NCI-H146 treated with DMSO at 0.1 percent for 48 hours (cell line): Measurements from ENCODE around the gene RUSF1.
"Not testable (repeated sequence)": the region's sequence is repeated elsewhere in the genome, so short reads cannot be mapped to it uniquely, and the experiment has no call there.

Experiments used
- DNase-seq: peaks from one replicate; lab custom pipeline; 2025; ENCODE audit not compliant: unreplicated experiment; lab: John Stamatoyannopoulos, UW

The RUSF1 gene

GRCh38 chr16:31507929-31508705, at the start of gene RUSF1:
TSS of gene RUSF1 (minus strand) at chr16:31508391. CDS start at chr16:31508373, 18 bp downstream.
- peak; percentile 72 for DNase-seq

GRCh38 chr16:31542763-31543162, 34.6 kb upstream of the RUSF1 start:
- DNase-seq: no peak

GRCh38 chr16:31539762-31540161, 31.6 kb upstream of the RUSF1 start:
- DNase-seq: not testable (repeated sequence)

- not testable (repeated sequence) for DNase-seq
Observed at GRCh38 chr16:31538243-31538598, 30.0 kb upstream of the RUSF1 start.

GRCh38 chr16:31537362-31538242, 29.4 kb upstream of the RUSF1 start:
- peak; percentile 12 for DNase-seq

GRCh38 chr16:31536804-31537361, 28.7 kb upstream of the RUSF1 start:
- DNase-seq: no peak

GRCh38 chr16:31535737-31536136, 27.5 kb upstream of the RUSF1 start:
- DNase-seq: no peak

GRCh38 chr16:31532896-31533295, 24.7 kb upstream of the RUSF1 start:
- DNase-seq: no peak

- no peak for DNase-seq
Observed at GRCh38 chr16:31532120-31532519, 23.9 kb upstream of the RUSF1 start.

GRCh38 chr16:31531096-31531495, 22.9 kb upstream of the RUSF1 start:
- DNase-seq: no peak

- DNase-seq: no peak
Observed at GRCh38 chr16:31530405-31530804, 22.2 kb upstream of the RUSF1 start.

GRCh38 chr16:31529937-31530312, 21.7 kb upstream of the RUSF1 start:
- no peak for DNase-seq

- no peak for DNase-seq
Observed at GRCh38 chr16:31529108-31529936, 21.1 kb upstream of the RUSF1 start.

GRCh38 chr16:31528523-31529107, 20.4 kb upstream of the RUSF1 start:
- no peak for DNase-seq

GRCh38 chr16:31527734-31528274, 19.6 kb upstream of the RUSF1 start, which contains the start of gene AHSP:
TSS of gene AHSP (plus strand) at chr16:31527900. CDS start at chr16:31528140, 240 bp downstream.
- no peak for DNase-seq

GRCh38 chr16:31525113-31525512, 16.9 kb upstream of the RUSF1 start:
- DNase-seq: no peak

- not testable (repeated sequence) for DNase-seq
Observed at GRCh38 chr16:31523768-31524167, 15.6 kb upstream of the RUSF1 start.

GRCh38 chr16:31522071-31522470, 13.9 kb upstream of the RUSF1 start:
- DNase-seq: no peak

GRCh38 chr16:31521368-31521767, 13.2 kb upstream of the RUSF1 start:
- no peak for DNase-seq

GRCh38 chr16:31519759-31520431, 11.7 kb upstream of the RUSF1 start:
- peak; percentile 26 for DNase-seq
